ENCODE measurements around the gene KRTAP5-1. TPM values are rescaled to one million over a fixed set of nuclear protein-coding genes. Genes with fewer than 3 reads are reported as not detected.

KRTAP5-1 gene
- polyA plus RNA-seq, 1 experiment = not detected

DNA sequence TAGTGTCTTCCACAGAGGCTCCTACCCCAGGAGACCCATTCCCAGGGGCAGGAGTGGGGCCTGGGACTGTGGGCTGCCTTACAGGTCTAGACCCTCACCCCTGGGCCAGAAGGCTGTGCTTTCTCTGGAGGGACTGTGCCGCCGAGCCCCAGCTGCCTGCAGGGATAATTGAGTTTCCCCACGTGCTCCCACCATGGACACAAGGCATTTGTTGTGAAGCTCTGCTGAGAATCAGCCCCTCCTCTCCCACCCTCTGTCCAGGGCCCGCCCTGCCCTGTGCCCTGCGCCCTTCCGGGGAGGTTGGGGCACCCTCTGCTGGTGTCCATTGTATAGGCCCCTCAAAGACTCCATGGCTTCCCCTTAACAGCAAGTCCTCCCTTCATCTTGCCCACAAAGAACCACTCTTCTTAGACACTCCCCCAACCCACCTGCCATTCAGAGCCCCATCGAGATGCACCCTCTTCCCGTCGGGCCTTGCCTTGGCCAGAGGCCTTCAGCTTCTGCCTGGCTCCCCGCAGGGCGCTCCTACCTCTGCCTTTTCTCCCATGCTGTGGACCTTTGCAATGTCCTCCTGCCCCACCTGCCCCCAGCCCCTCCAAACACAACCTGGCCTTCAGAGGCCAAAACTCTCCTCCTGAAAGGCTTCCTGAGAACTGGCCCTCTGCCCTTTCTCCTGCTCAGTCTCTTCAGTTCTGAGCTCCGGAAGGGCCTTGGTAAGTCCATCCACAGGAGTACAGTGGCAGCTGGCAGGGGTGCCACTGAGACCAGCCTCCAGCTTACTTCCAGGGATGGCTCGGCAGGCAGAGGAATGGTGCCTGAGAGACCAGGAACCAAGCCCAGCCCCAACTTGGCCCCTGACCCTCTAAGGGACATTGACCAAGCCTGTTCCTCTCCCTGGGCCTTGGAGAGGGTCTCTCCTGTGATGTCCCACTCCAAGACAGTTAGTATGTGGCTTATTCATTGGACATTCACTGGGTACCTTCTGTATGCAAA is 35.4 kb downstream of the KRTAP5-1 start:
- Histone ChIP-seq H3K4me3 (ENCODE audit: low read depth, low read length) (no peak overlapping the region), H3K27me3 (ENCODE audit: control insufficient read depth, insufficient read depth, low read length) (peaks cover 20% of the 10 kb centered on the region), H3K36me3 (ENCODE audit: control insufficient read depth, insufficient read depth, low read length) (no peaks in the 10 kb centered on the region)
- CTCF ChIA-PET = interaction anchor here (1.3 to 10.5 kb wide), 3 partner anchors 9 to 46 kb away, joined by 3 to 301 read pairs (median 29); partner anchors contain the start of gene DUSP8
- no peak for DNase-seq (ENCODE audit: low read depth)
- TF ChIP-seq, protein P1, sequence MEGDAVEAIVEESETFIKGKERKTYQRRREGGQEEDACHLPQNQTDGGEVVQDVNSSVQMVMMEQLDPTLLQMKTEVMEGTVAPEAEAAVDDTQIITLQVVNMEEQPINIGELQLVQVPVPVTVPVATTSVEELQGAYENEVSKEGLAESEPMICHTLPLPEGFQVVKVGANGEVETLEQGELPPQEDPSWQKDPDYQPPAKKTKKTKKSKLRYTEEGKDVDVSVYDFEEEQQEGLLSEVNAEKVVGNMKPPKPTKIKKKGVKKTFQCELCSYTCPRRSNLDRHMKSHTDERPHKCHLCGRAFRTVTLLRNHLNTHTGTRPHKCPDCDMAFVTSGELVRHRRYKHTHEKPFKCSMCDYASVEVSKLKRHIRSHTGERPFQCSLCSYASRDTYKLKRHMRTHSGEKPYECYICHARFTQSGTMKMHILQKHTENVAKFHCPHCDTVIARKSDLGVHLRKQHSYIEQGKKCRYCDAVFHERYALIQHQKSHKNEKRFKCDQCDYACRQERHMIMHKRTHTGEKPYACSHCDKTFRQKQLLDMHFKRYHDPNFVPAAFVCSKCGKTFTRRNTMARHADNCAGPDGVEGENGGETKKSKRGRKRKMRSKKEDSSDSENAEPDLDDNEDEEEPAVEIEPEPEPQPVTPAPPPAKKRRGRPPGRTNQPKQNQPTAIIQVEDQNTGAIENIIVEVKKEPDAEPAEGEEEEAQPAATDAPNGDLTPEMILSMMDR (IDR thresholded peaks at IDR 0.05; ENCODE audit: insufficient read depth, low read depth, low read length) = no peak
- POLR2A ChIA-PET = no interaction called here

- peaks cover 30% of the 10 kb centered on the region for H3K27me3 ChIP-seq (ENCODE audit: control insufficient read depth, insufficient read depth, low read length)
- peak overlapping the region; percentile 16 for H3K4me3 ChIP-seq (ENCODE audit: low read depth, low read length)
- ChIA-PET POLR2A (no interaction called here), CTCF (interaction anchor here (0.7 to 10.5 kb wide), 7 partner anchors 10 to 87 kb away, joined by 3 to 301 read pairs (median 4); partner anchors contain the start of gene DUSP8)
- TF ChIP-seq, protein P1 (IDR thresholded peaks at IDR 0.05; ENCODE audit: insufficient read depth, low read depth, low read length) = no peak
- H3K36me3 ChIP-seq (ENCODE audit: control insufficient read depth, insufficient read depth, low read length) = no peaks in the 10 kb centered on the region
- DNase-seq (ENCODE audit: low read depth) = no peak
Measured at GRCh38 chr11:1548221-1549070, 36.6 kb downstream of the KRTAP5-1 start.

DNA sequence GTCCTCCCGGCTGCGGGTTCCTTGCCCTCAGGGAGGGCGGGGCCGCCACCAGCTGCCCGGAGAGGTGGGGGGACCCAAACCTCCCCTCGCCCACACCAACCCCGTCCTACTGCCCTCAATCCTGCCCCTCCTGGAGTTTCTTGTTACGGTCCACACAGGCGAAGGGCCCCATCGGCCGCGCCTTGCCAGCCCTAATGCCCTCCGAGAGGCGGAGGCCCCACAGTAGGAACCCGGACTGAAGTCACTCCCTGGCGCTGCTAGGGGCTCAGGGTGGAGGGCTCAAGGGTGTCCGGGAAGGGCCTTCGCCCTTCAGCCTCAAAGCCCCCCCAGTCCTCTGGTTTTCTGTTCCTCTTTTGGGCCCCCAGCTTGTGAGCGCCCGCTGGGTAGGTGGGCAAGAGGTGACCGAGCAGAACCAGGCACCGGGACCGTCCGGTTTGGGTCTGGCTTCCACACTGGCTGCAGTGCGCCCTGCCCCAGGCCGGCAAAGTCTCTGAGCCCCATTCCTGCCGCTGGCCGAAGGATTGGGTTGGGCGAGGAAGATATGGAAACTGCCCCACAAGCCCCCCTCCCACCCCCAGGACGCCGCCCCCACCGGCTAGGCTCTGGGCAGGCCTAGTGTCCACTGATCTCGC is 37.5 kb downstream of the KRTAP5-1 start:
- peaks cover 30% of the 10 kb centered on the region for H3K27me3 ChIP-seq (ENCODE audit: control insufficient read depth, insufficient read depth, low read length)
- no peak for DNase-seq (ENCODE audit: low read depth)
- POLR2A ChIA-PET = no interaction called here
- H3K36me3 ChIP-seq (ENCODE audit: control insufficient read depth, insufficient read depth, low read length) = no peaks in the 10 kb centered on the region
- TF ChIP-seq, protein P1 (IDR thresholded peaks at IDR 0.05; ENCODE audit: insufficient read depth, low read depth, low read length) = no peak
- no peak overlapping the region for H3K4me3 ChIP-seq (ENCODE audit: low read depth, low read length)
- CTCF ChIA-PET = interaction anchor here (0.7 to 10.5 kb wide), 16 partner anchors 11 to 493 kb away, joined by 3 to 301 read pairs (median 6); partner anchors contain the start of genes DUSP8 and KRTAP5-3

DNA sequence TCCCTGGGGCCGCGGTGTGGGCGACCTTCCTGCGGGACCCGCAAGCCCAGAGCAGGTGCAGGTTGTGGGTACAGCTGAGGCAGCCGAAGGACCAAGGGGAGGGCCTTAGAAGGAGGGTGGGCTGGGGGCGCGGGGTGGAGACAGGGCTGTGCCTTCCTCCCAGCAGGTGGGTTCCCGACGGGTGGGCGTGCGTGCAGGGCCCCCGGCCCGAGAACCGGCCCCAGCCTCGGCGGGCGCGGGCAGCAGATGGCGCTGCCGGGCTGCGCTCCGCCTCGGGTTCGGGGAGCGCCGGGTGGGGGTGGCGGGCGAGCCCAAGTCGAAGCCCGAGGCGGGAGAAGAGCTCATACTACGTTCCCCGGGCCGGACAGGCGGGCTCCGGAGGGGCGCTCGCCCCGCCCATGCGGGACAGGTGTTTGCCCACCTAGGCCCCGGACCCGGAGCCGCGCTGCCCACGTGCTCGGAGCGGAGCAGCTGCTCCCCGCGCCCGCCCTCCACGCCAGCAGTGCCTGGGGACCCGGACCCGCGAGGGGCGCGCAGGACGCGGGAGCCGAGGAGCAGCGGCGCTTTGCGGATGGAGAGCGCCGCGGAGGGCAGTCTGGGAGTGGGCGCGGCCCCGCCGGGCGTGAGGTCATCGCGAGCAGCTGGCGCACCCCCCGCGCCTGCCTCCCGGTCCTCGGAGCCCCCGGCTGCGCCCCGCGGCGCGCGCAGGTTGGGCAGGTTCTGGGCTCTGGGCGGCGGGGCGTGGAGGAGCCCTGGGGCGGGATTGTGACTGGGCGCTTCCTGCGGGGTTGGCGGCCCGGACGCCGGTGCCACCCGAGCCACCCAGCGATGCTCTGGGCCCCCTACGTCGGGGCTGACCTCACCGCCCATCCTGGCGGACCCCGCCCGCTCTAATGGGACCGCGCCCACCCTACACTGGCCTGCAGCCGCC is 38.3 kb downstream of the KRTAP5-1 start:
- H3K27me3 ChIP-seq (ENCODE audit: control insufficient read depth, insufficient read depth, low read length) = peaks cover 30% of the 10 kb centered on the region
- no peak for DNase-seq (ENCODE audit: low read depth)
- TF ChIP-seq, protein P1 (IDR thresholded peaks at IDR 0.05; ENCODE audit: insufficient read depth, low read depth, low read length) = peak; percentile 49
- H3K36me3 ChIP-seq (ENCODE audit: control insufficient read depth, insufficient read depth, low read length) = no peaks in the 10 kb centered on the region
- CTCF ChIA-PET = interaction anchor here (0.6 to 10.5 kb wide), 27 partner anchors 9 to 874 kb away, joined by 3 to 301 read pairs (median 5); partner anchors contain the start of genes DUSP8 and KRTAP5-3
- POLR2A ChIA-PET = interaction anchor here (0.9 kb wide), 1 partner anchor 28 kb away, joined by 4 read pairs; no protein-coding TSS in a partner anchor
- peak overlapping the region; percentile 21; the same call in 1 of the 2 replicates for H3K4me3 ChIP-seq (ENCODE audit: low read depth, low read length)
